GM12892 (cell line): Measurements from ENCODE around the gene USP40.

Source experiments
- POLR2A ChIP-seq: IDR thresholded peaks from 2 replicates; pipeline ENCODE4 v1.6.1; 2011; ENCODE audit warnings: low read depth, low read length, control low read depth
- TAF1 ChIP-seq: IDR thresholded peaks from 2 replicates; pipeline ENCODE4 v1.6.1; 2011; ENCODE audit warnings: low read depth, mild to moderate bottlenecking, control low read depth, low read length, borderline replicate concordance

GRCh38 chr2:233542507-233542906 is 24.1 kb downstream of the USP40 start:
- TF ChIP-seq POLR2A (no peak), TAF1 (no peak)
